Epidermal melanocyte (primary cell): ENCODE data around the gene COQ10B.
"Not testable (repeated sequence)": the region's sequence is repeated elsewhere in the genome, so short reads cannot be mapped to it uniquely, and the experiment has no call there.

Experiments
- DNase-seq: peaks from one replicate; pipeline ENCODE4 v3.0.0; 2011; ENCODE audit warnings: low spot score; ENCODE audit not compliant: insufficient read length

Gene COQ10B

DNA sequence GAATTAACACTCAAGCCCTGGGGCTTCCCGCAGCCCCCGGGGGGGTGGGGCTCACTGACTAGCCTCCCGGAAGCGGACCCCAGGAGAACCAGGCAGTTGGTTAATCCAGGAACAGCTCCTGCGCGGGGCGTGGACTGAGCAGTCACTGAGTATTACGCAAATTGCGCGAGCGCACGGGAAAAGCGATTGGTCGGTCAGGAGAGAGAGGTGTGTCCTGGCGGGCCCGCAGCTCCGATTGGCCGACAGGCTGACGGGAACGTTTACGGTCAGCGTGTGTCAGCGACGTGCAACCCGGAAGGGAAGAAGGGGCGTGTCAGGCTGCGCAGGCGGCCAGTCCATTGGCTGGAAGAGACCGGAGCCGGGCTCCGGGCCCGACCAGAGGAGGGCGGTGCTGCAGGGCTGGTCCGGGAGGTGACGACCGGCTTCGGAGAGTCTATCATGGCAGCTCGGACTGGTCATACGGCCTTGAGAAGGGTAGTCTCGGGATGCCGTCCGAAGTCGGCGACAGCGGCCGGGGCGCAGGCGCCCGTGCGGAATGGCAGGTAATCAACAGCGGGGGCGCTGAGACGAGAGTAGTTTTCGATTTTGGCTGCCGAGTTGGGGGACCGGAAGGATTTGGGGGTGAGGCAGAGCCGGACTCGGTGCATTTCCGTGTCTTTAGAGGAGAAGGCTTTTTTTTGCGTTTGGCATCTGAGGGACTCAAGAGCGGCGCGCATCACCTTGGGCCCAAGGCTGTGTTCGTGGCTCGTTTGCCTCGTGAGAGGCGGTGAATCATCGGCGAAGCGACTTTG, at the start of gene COQ10B:
Gene COQ10B (plus strand): TSS at position 430 of the 791 bp plus-strand sequence. CDS start 9 bp downstream, at position 439.
- DNase-seq = peak; percentile 94

DNA sequence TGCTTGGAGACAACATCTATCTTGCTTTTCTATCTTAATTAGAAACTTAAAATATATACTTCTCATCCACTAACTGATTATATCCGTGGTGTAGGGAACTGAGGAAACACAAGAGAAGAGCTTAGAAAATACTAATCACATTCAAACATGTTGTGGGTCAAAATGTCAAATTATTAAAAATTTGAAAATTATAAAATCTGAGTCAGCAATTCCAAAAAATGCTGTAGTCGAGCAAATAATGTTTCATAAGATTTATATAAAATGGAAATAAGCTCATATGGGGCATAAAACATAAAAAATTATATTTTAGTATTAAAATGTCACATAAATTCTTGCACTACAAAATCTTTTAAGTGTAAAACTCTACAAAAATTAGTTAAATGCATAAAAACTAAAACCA, 47.8 kb upstream of the COQ10B start:
- DNase-seq = no peak

GRCh38 chr2:197414039-197414438, 39.3 kb upstream of the COQ10B start:
- DNase-seq = no peak

DNA sequence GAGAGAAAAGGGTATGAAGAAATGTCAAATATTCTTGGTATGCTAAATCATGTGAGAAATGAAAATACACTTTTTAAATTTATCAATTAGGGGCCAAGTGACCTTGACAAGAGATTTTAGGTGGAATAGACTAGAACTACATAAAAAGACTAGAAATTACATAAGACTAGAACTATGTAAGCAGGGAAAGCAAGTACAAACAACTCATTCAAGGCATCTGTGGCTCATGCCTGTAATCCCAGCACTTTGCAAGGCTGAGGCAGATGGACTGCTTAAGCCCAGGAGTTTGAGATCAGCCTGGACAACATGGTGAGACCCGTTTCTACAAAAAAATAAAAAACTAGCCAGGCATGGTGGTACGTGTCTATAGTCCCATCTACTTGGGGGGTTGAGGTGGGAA, 38.8 kb upstream of the COQ10B start:
- no peak for DNase-seq

DNA sequence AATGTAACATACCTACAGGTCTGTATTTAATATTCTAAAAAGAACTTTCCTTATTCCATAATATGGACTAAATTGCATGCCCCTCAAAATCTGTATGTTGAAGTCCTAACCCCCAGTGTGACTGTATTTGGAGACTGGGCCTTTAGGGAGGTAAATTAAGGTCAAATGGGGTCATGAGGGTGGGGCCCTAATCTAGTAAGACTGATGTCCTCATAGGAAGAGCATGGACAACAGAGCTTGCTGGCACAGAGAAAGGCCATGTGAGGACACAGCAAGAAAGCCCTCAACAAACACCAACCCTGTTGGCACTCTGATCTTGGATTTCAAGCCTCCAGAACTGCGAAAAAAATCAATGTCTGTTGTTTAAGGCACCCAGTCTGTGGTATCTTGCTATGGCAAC, 37.1 kb upstream of the COQ10B start:
- DNase-seq = no peak

GRCh38 chr2:197419438-197419837, 33.9 kb upstream of the COQ10B start:
- no peak for DNase-seq

- no peak for DNase-seq
These were observed 30.0 kb upstream of the COQ10B start for GRCh38 chr2:197423307-197423706.

GRCh38 chr2:197425550-197425949, 27.8 kb upstream of the COQ10B start:
- DNase-seq = no peak

DNA sequence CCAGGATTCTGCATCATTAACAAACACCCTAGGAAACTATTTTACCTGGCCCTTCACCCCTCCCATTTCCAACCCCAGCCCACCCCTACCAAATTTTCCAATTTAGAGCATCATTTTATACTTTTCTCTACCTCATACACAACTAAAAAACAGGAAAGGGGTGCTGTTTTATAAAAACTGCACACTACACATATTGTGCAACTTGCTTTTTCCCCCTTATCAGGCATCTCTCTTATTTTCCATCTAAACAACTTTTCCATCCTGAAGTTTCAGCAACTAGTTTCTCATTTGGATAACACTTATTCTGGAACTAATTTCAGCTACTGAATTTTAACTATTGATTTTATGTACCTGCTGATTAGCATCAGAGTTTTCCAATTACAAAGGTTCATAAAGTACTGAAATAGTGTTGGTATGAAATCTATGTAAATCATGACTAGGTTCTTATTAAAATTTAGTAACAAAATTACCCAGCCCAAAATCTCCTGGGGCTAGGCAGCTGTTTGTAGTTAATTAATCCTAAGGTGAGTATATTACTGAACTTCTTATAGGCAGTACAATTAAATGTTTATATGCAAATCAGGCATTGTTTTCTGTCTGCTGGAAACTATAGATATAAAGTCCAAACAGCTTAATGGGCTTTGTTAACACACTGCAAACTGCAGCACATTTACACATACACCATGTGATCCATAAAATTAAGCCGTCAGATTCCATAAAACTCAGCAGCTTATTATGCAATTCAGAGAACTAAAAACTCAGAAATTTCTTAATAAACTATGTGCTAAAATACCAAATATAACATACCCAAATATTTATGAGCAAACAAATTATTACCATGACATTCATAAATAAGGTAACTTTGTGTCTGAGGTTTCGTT, 26.4 kb upstream of the COQ10B start:
- DNase-seq = no peak

GRCh38 chr2:197427986-197428385, 25.4 kb upstream of the COQ10B start:
- DNase-seq = no peak

DNA sequence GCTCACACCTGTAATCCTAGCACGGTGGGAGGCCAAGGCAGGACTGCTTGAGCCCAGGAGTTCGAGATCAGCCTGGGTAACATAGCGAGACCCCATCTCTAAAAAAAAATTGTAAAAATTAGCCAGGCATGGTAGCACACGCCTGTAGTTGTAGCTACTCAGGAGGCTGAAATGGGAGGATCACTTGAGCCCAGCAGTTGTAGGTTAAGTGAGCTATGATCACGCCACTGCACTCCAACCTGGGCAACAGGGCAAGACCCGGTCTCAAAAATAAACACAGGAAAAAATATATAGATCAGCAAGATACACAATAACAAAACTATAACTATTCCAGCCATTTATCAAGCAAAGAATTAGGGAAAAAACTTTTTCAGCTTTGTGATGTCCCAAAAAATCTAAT, 21.5 kb upstream of the COQ10B start:
- no peak for DNase-seq

- DNase-seq = not testable (repeated sequence)
These were observed 20.8 kb upstream of the COQ10B start for GRCh38 chr2:197432527-197432926.

GRCh38 chr2:197433780-197434438, 19.4 kb upstream of the COQ10B start:
- no peak for DNase-seq

DNA sequence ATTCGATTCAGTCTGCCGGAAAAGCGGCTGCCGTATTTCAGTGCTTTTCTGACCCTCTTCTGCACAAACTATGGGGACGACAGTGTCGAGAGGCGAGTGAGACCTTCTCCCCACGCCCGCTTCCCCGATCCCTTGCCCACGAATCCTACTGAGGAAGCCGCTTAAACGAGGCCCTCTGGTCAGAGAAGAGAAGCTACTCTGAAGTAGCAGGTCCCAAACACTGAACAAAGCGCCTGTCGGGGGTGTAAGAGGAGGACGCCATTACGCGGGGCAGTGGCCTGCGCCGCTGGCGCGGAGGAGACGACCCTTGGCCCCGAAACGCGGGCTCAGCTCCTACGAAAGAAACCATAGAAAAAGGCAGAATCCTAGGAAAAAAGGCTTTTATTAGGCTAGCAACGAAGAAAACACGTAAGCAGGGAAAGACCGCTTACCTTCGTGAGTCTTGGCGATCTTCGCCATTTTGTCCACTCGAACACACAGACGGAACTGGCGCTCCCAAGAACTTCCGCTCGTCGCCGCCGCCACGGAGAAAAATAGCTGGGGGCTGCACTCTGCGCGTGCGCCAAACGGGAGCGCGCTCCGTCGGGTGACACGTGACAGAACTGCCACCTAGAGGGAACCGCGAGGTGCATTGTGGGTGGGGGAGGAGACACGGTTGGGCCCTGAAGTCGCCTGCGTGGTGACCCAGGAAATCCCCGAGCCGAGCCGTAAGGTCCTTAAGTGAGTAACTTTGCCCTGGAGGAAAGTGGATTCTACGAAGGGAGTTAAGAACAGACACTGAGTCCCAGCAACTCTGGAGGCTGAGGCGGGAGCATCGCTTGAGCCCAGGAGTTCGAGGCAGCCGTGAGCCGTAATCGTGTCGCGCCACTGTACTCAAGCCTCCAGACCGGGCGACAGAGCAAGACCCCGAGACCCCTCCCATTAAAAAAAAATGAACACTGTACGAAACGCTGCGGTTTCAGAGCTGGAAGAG, 18.5 kb upstream of the COQ10B start, which contains the start of gene SF3B1:
Gene SF3B1 (minus strand): TSS at position 488 of the 973 bp plus-strand sequence. CDS start 29 bp downstream, at position 459.
- DNase-seq = peak; percentile 88

GRCh38 chr2:197435598-197436420, 17.5 kb upstream of the COQ10B start:
- DNase-seq = no peak

DNA sequence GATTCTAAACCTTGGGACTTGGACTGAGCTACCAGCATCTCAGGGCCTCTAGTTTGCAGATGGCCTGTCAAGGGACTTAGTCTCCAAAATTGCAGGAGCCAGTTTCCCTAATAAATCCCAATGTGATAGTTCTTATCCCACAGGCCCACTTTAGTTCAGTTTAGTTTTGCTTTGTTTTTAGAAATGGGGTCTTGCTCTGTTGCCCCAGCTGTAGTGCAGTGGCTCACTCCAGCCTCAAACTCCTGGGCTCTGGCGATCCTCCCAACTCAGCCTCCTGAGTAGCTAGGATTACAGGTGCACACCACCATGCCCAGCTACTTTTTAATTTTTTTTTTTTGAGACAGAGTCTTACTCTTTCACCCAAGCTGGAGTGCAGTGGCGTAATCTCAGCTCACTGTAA, 16.0 kb upstream of the COQ10B start:
- no peak for DNase-seq

- DNase-seq = no peak
These were observed 10.5 kb upstream of the COQ10B start for GRCh38 chr2:197442857-197443256.

- DNase-seq = no peak
These were observed 7.6 kb upstream of the COQ10B start for GRCh38 chr2:197445746-197446145.

DNA sequence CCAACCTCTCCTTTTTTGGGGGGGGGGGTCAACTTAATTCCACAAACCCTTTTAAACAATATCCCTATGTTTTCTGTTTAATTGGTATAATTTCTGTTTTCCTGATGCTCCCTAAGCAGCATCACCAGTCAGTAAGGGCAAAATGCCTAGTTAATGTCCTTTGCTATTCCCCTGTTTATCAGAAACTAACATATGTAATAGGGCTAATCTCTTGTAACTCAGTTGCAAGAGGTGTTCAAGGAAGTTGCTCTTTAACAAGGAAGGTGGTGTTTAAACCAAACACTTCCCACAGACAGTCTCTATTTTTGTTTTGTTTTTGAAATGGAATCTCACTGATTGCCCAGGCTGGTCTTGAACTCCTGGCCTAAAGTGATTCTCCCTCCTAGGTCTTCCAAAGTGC, 6.5 kb upstream of the COQ10B start:
- DNase-seq = no peak

GRCh38 chr2:197450465-197450864, 2.9 kb upstream of the COQ10B start:
- no peak for DNase-seq
